HCT116 (cell line): ENCODE results near the gene TICAM1. TPM values are rescaled to one million over a fixed set of nuclear protein-coding genes. Genes with fewer than 3 reads are reported as not detected.
"Not testable (repeated sequence)": the region's sequence is repeated elsewhere in the genome, so short reads cannot be mapped to it uniquely, and the experiment has no call there.

ENCODE experiments used
- ATAC-seq: fragments of 200-7000 bp; cut with Tn5 transposase; 2 replicates; pipeline ENCODE4 v1.9.1; 2020; ENCODE audit warnings: mild to moderate bottlenecking, moderate library complexity
- BruUV-seq: library from RNA; stranded (reverse); fragments of 400-500 nt; replicated peaks from 2 replicates; lab custom pipeline; 2021; lab: Mats Ljungman, UMichigan
- CTCF ChIA-PET: fragments of 300-600 bp; sonication (Branson Sonifier 250); formaldehyde crosslinking; loops from one replicate; lab custom pipeline; 2021; ENCODE audit warnings: antibody characterized with exemption; lab: Charles Lee
- POLR2A ChIA-PET: fragments of 300-600, 350-600 bp; sonication (Branson Sonifier 250); formaldehyde crosslinking; loops from one replicate; lab custom pipeline; 2021; ENCODE audit warnings: antibody characterized with exemption; lab: Charles Lee
- RAD21 ChIA-PET, 2 experiments: fragments of 300-600 bp; sonication (Branson Sonifier 250); formaldehyde crosslinking; loops; one replicate each; lab custom pipeline; 2023; ENCODE audit warnings: low total read pairs in 2 of 2; ENCODE audit not compliant: uncharacterized antibody in 2 of 2, unreplicated experiment in 2 of 2, low non-redundant PET in 1 of 2; lab: Charles Lee
- DNase-seq: peaks from one replicate; pipeline ENCODE4 v3.0.0-alpha.2; 2010; ENCODE audit warnings: low read depth, low spot score
- H2AFZ ChIP-seq: fragments of 200-600 bp; shearing (Covaris generic), sonication (generic); 2 replicates; pipeline ENCODE4 v1.6.1; 2017; ENCODE audit warnings: low read depth, mixed run types, mixed read lengths, antibody characterized with exemption, low read length; ENCODE audit not compliant: poor library complexity, severe bottlenecking
- H3K27ac ChIP-seq: 2 replicates; pipeline ENCODE4 v1.5.1; 2012; ENCODE audit warnings: low read depth, low read length
- H3K27me3 ChIP-seq: fragments of 200-600 bp; sonication (generic); 2 replicates; pipeline ENCODE4 v1.6.1; 2016; ENCODE audit warnings: mixed run types, low read length, mixed read lengths; ENCODE audit not compliant: insufficient read depth
- H3K36me3 ChIP-seq, 2 experiments: fragments of 200-500 bp in 1 of 2; fragments of 200-600 bp in 1 of 2; sonication (Bioruptor generic) in 1 of 2; sonication (generic) in 1 of 2; 2 replicates each; pipeline versions ENCODE4 v1.5.1 to v1.6.1; 2014 to 2016; ENCODE audit warnings: low read length in 2 of 2, inconsistent platforms in 1 of 2, mixed read lengths in 1 of 2, mixed run types in 1 of 2; ENCODE audit not compliant: insufficient read depth in 2 of 2, control insufficient read depth in 1 of 2
- H3K4me1 ChIP-seq, 2 experiments: fragments of 200-600 bp in 1 of 2; sonication (generic) in 1 of 2; 2 replicates each; pipeline versions ENCODE4 v1.5.1 to v1.6.1; 2012 to 2017; ENCODE audit warnings: low read length in 2 of 2, inconsistent platforms in 1 of 2, mild to moderate bottlenecking in 1 of 2, mixed read lengths in 1 of 2, mixed run types in 1 of 2, moderate library complexity in 1 of 2; ENCODE audit not compliant: insufficient read depth in 2 of 2, control insufficient read depth in 1 of 2
- H3K4me2 ChIP-seq: fragments of 200-600 bp; sonication (generic); 2 replicates; pipeline ENCODE4 v1.6.1; 2017; ENCODE audit warnings: mixed run types, low read length, mixed read lengths
- H3K4me3 ChIP-seq, 2 experiments: fragments of 200-600 bp in 1 of 2; sonication (generic) in 1 of 2; replicated peaks in 1 of 2; 2 replicates each; pipeline ENCODE4 v1.5.1; 2011 to 2016; ENCODE audit warnings: low read length in 2 of 2, control low read depth in 1 of 2, low read depth in 1 of 2, mild to moderate bottlenecking in 1 of 2, mixed read lengths in 1 of 2, mixed run types in 1 of 2
- H3K79me2 ChIP-seq: fragments of 200-600 bp; sonication (generic); 2 replicates; pipeline ENCODE4 v1.6.1; 2017; ENCODE audit warnings: mild to moderate bottlenecking, mixed run types, low read length, moderate library complexity, mixed read lengths; ENCODE audit not compliant: insufficient read depth
- H3K9ac ChIP-seq: fragments of 200-600 bp; sonication (generic); 2 replicates; pipeline ENCODE4 v1.6.1; 2016; ENCODE audit warnings: low read length, mixed read lengths
- H3K9me2 ChIP-seq: fragments of 200-600 bp; sonication (generic), shearing (Covaris generic); 2 replicates; pipeline ENCODE4 v1.6.1; 2017; ENCODE audit warnings: mixed run types, mild to moderate bottlenecking, moderate library complexity; ENCODE audit not compliant: insufficient read depth
- H3K9me3 ChIP-seq, 2 experiments: fragments of 200-500 bp in 1 of 2; fragments of 200-600 bp in 1 of 2; sonication (Bioruptor generic) in 1 of 2; sonication (generic) in 1 of 2; 2 replicates each; pipeline ENCODE4 v1.6.1; 2014 to 2017; ENCODE audit warnings: low read length in 2 of 2, mixed read lengths in 2 of 2, inconsistent platforms in 1 of 2, low read depth in 1 of 2, mild to moderate bottlenecking in 1 of 2, mixed run types in 1 of 2, moderate library complexity in 1 of 2; ENCODE audit not compliant: control insufficient read depth in 1 of 2, insufficient read depth in 1 of 2
- H4K20me1 ChIP-seq: fragments of 200-600 bp; sonication (generic), shearing (Covaris generic); 2 replicates; pipeline ENCODE4 v1.6.1; 2017; ENCODE audit warnings: mixed run types, mild to moderate bottlenecking, moderate library complexity; ENCODE audit not compliant: insufficient read depth
- ATF3 ChIP-seq: IDR thresholded peaks from 2 replicates; pipeline ENCODE4 v1.6.1; 2012
- CBX3 ChIP-seq: IDR thresholded peaks from 2 replicates; pipeline ENCODE4 v1.6.1; 2012; ENCODE audit warnings: low read depth
- EGR1 ChIP-seq: IDR thresholded peaks from 2 replicates; pipeline ENCODE4 v1.6.1; 2012; ENCODE audit warnings: low read depth
- ELF1 ChIP-seq: IDR thresholded peaks from 2 replicates; pipeline ENCODE4 v1.6.1; 2012; ENCODE audit warnings: low read depth, borderline replicate concordance
- EZH2 ChIP-seq: fragments of 200-600 bp; sonication (generic); IDR thresholded peaks from 2 replicates; pipeline ENCODE4 v1.6.1; 2017; ENCODE audit warnings: antibody characterized with exemption, mixed run types
- JUND ChIP-seq: IDR thresholded peaks from 2 replicates; pipeline ENCODE4 v1.6.1; 2012
- POLR2A ChIP-seq: IDR thresholded peaks from 2 replicates; pipeline ENCODE4 v1.7.0; 2011; ENCODE audit warnings: borderline replicate concordance; ENCODE audit not compliant: insufficient read depth, insufficient read length; ENCODE audit errors: extremely low read depth
- SIN3A ChIP-seq: IDR thresholded peaks from 2 replicates; pipeline ENCODE4 v1.6.1; 2012; ENCODE audit warnings: low read depth
- TCF7L2 ChIP-seq: IDR thresholded peaks from 2 replicates; pipeline ENCODE4 v1.7.0; 2011; ENCODE audit warnings: borderline replicate concordance, inconsistent platforms; ENCODE audit not compliant: insufficient read depth, insufficient read length; ENCODE audit errors: extremely low read depth
- ZBTB33 ChIP-seq: IDR thresholded peaks from 2 replicates; pipeline ENCODE4 v1.6.1; 2011; ENCODE audit warnings: mild to moderate bottlenecking, low read length, moderate library complexity; ENCODE audit not compliant: insufficient replicate concordance; ENCODE audit errors: extremely low read depth
- intact Hi-C: fragments of 100-400 bp; cut with micrococcal nuclease; formaldehyde crosslinking; loops from 2 replicates; pipeline ENCODE4 v1.10.0; 2022
- total RNA-seq: library from RNA; stranded (reverse); gene quantifications from one replicate; pipeline ENCODE4 v1.2.1, GENCODE V29; 2021; ENCODE audit not compliant: unreplicated experiment

The TICAM1 gene
- total RNA-seq, 1 experiment from 2014 or later, result 28.7 TPM

GRCh38 chr19:4832776-4833175 lies 1.3 kb upstream of the TICAM1 start:
- ATAC-seq (no peak), DNase-seq (no peak)
- intact Hi-C loops, result no loop called here
- Histone ChIP-seq H3K9me3 (no peaks in the 10 kb centered on the region), H3K27ac (no peak overlapping the region), H3K9me2 (no peaks in the 10 kb centered on the region), H2AFZ (no peak overlapping the region), H4K20me1 (no peaks in the 10 kb centered on the region)
- ChIA-PET RAD21 (no interaction called here), POLR2A (no interaction called here)
- no peak for TF ChIP-seq ZBTB33
- TF ChIP-seq TCF7L2, result no peak
- TF ChIP-seq ATF3, result no peak
- no peak for TF ChIP-seq POLR2A
- TF ChIP-seq ELF1, result no peak
- no peak for TF ChIP-seq CBX3
- TF ChIP-seq SIN3A, result no peak
- no peak for TF ChIP-seq EGR1
- no peak for TF ChIP-seq JUND
- TF ChIP-seq EZH2, result no peak
- TF ChIP-seq, all 23 proteins: peak for 0
- CTCF ChIA-PET, result no interaction called here
- Histone ChIP-seq H3K9ac (no peak overlapping the region), H3K4me2 (no peak overlapping the region), H3K27me3 (no peaks in the 10 kb centered on the region), H3K36me3 (peaks cover 0 to 3% of the 10 kb centered on the region in 2 experiments; a peak in 1 of 4 replicates), H3K4me3 (no peak overlapping the region), H3K4me1 (peaks cover 9 to 26% of the 10 kb centered on the region in 2 experiments; a peak in 3 of 4 replicates), H3K79me2 (peaks cover 43% of the 10 kb centered on the region)
- no TSS peak for BruUV-seq

- H3K9ac ChIP-seq, result peak overlapping the region; percentile 96
- H4K20me1 ChIP-seq, H3K9me2 ChIP-seq, DNase-seq, H3K27me3 ChIP-seq, POLR2A ChIA-PET, H3K9me3 ChIP-seq, H3K36me3 ChIP-seq, ATAC-seq, CTCF ChIA-PET, intact Hi-C loops: not testable (repeated sequence)
- H3K27ac ChIP-seq, result peak overlapping the region; percentile 80
- TSS peak; percentile 97 for BruUV-seq
- peaks cover 51% of the 10 kb centered on the region for H3K79me2 ChIP-seq
- peak overlapping the region; percentile 99 for H3K4me2 ChIP-seq
- peak overlapping the region; percentile 86 for H2AFZ ChIP-seq
- H3K4me3 ChIP-seq, result peak overlapping the region; percentile 93 to 94
- RAD21 ChIA-PET, result interaction anchor here in 1 of 2 experiments (1.2 kb wide), 1 partner anchor 19 kb away, joined by 5 read pairs; no protein-coding TSS in a partner anchor
- peaks cover 9 to 26% of the 10 kb centered on the region in 2 experiments; a peak in 3 of 4 replicates for H3K4me1 ChIP-seq
Observed at GRCh38 chr19:4831979-4832340, 448 bp upstream of the TICAM1 start.
